Activated CD8-positive, alpha-beta memory T cell treated with anti-CD3 and anti-CD28 coated beads for 1 hour (primary cell): ENCODE data around the gene GNB2.
"Not testable (repeated sequence)": the region's sequence is repeated elsewhere in the genome, so short reads cannot be mapped to it uniquely, and the experiment has no call there.

Experiments
- DNase-seq, 2 donors: peaks; one replicate each; pipeline ENCODE4 v3.0.0-alpha.2; 2020; ENCODE audit warnings: low read depth in 1 of 2; ENCODE audit errors: extremely low read depth in 1 of 2

GNB2 gene

GRCh38 chr7:100723732-100724275, 50.3 kb downstream of the GNB2 start:
- DNase-seq, result no peak

GRCh38 chr7:100724364-100724763, 50.8 kb downstream of the GNB2 start:
- not testable (repeated sequence) for DNase-seq

GRCh38 chr7:100726996-100727761, 53.6 kb downstream of the GNB2 start:
- no peak for DNase-seq

GRCh38 chr7:100728196-100728595, 54.7 kb downstream of the GNB2 start:
- DNase-seq, result no peak
